Body of pancreas (tissue), 4 donors: Measurements from ENCODE around the gene CACNA2D4. TPM values are rescaled to one million over a fixed set of nuclear protein-coding genes. Genes with fewer than 3 reads are reported as not detected.

Source experiments
- ATAC-seq: fragments of 150-250 bp; one replicate; pipeline ENCODE4 v1.9.1; 2016
- DNase-seq, 4 donors: peaks; one replicate each; pipeline ENCODE4 v3.0.0-alpha.2; 2019
- H3K27ac ChIP-seq, 4 donors: fragments of 200-600 bp; sonication (generic); 1 replicate in 3 of 4; 2 replicates in 1 of 4; pipeline versions ENCODE4 v1.5.1 to v1.6.1; 2016 to 2019; ENCODE audit warnings: mild to moderate bottlenecking in 1 of 4, mixed read lengths in 1 of 4, moderate library complexity in 1 of 4
- H3K27me3 ChIP-seq, 2 donors: fragments of 200-600 bp; sonication (generic); one replicate each; pipeline ENCODE4 v1.6.0; 2016; ENCODE audit warnings: mild to moderate bottlenecking in 1 of 2
- H3K36me3 ChIP-seq, 2 donors: fragments of 200-600 bp; sonication (generic); replicated peaks in 1 of 2; 2 replicates each; pipeline ENCODE4 v1.5.1; 2016; ENCODE audit warnings: low read depth in 2 of 2; ENCODE audit not compliant: insufficient read depth in 1 of 2
- H3K4me1 ChIP-seq: fragments of 200-600 bp; sonication (generic); one replicate; pipeline ENCODE4 v1.6.0; 2016
- H3K4me3 ChIP-seq, 2 donors: fragments of 200-600 bp; sonication (generic); 1 replicate in 1 of 2; 2 replicates in 1 of 2; pipeline ENCODE4 v1.5.1; 2016 to 2019
- H3K9me3 ChIP-seq, 3 donors: fragments of 200-600 bp; sonication (generic); 1 replicate in 2 of 3; 2 replicates in 1 of 3; pipeline ENCODE4 v1.5.1; 2016
- POLR2A ChIP-seq, 3 donors: fragments of 450-650 bp; IDR thresholded peaks; one replicate each; pipeline ENCODE4 v1.6.1; 2016; ENCODE audit warnings: antibody characterized with exemption in 3 of 3, mild to moderate bottlenecking in 2 of 3
- WGBS, 2 donors: methylation state at CpG; one replicate each; pipeline ENCODE4 v1.1.5; 2017; 5-methylcytosine and 5-hydroxymethylcytosine counted together
- intact Hi-C: fragments of 100-400 bp; cut with DNase I; formaldehyde crosslinking; loops from one replicate; pipeline ENCODE4 v1.15.1; 2023
- total RNA-seq, 2 donors: library from RNA; depleted of rRNA; stranded (reverse); fragments of >200 nt; gene quantifications; one replicate each; pipeline ENCODE4 v1.1.0, GENCODE V29; 2016
- TF ChIP-seq, protein P1 (sequence below), 7 experiments: fragments of 450-650 bp in 4 of 7; fragments of 200-600 bp in 3 of 7; sonication (generic) in 3 of 7; IDR thresholded peaks; one replicate each; pipeline ENCODE4 v1.5.1; 2016 to 2019; ENCODE audit warnings: antibody characterized with exemption in 7 of 7

CACNA2D4 gene
- total RNA-seq, 2 donors from 2014 or later, result 3.6 TPM; not detected in 1

DNA sequence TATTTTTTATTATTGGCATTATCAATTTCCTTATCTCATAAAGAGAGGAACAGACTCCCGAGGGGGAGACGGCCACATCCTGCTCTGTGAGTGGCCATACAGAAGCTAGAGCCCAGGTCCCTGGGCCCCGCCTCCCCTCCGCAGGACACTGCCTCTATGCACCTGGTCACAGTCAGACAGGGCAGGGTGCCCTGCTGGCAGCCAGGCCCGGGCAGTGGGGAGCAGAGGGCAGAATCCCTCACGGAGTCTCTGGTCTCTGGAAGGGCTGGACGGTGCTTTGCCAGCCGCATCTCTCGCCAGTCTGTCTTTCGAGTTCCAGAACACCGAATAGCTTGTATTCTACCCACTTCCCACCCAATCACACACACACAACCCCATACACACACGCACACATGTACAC is 16.4 kb upstream of the CACNA2D4 start:
- DNase-seq (no peak), ATAC-seq (no peak)
- Histone ChIP-seq H3K4me1 (peaks cover 33% of the 10 kb centered on the region), H3K27me3 (no peaks in the 10 kb centered on the region), H3K36me3 (no peaks in the 10 kb centered on the region), H3K9me3 (no peaks in the 10 kb centered on the region), H3K4me3 (no peak overlapping the region), H3K27ac (no peak overlapping the region)
- intact Hi-C loops, result loop anchor here (5.0 kb wide), 2 partner anchors 128 to 283 kb away; no protein-coding TSS in a partner anchor
- 71 to 72% methylated on average over 12 of the region's 12 CpGs for WGBS, 2 donors
- no peak for TF ChIP-seq POLR2A (IDR thresholded peaks at IDR 0.05)
- TF ChIP-seq, protein P1, sequence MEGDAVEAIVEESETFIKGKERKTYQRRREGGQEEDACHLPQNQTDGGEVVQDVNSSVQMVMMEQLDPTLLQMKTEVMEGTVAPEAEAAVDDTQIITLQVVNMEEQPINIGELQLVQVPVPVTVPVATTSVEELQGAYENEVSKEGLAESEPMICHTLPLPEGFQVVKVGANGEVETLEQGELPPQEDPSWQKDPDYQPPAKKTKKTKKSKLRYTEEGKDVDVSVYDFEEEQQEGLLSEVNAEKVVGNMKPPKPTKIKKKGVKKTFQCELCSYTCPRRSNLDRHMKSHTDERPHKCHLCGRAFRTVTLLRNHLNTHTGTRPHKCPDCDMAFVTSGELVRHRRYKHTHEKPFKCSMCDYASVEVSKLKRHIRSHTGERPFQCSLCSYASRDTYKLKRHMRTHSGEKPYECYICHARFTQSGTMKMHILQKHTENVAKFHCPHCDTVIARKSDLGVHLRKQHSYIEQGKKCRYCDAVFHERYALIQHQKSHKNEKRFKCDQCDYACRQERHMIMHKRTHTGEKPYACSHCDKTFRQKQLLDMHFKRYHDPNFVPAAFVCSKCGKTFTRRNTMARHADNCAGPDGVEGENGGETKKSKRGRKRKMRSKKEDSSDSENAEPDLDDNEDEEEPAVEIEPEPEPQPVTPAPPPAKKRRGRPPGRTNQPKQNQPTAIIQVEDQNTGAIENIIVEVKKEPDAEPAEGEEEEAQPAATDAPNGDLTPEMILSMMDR (IDR thresholded peaks at IDR 0.05), result no peak

DNA sequence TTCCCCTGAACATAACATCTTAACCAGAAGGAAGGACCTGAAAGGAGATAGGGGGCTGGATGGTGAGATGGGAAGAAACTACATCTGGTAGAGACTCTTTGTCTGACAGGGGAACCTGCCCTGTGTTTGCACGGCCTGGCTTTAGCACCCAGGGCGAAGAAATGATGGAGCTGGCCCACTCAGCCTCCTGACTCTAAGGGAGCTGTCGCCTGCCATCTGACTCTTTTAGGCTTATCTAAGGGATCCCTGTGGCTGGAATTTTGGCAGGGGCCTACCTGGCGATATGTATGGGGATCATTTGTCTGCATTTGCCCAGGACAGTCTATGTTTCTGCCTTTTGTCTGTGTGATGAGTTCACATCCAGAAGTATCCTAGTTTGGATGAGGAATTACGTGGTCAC is 15.6 kb upstream of the CACNA2D4 start:
- Histone ChIP-seq H3K9me3 (no peaks in the 10 kb centered on the region), H3K4me1 (peaks cover 29% of the 10 kb centered on the region), H3K27ac (no peak overlapping the region), H3K27me3 (no peaks in the 10 kb centered on the region), H3K4me3 (no peak overlapping the region), H3K36me3 (no peaks in the 10 kb centered on the region)
- ATAC-seq (no peak), DNase-seq (no peak)
- WGBS, 2 donors, result 73% methylated on average over 5 of the region's 5 CpGs
- TF ChIP-seq, protein P1 (IDR thresholded peaks at IDR 0.05), result no peak
- no peak for TF ChIP-seq POLR2A (IDR thresholded peaks at IDR 0.05)
- intact Hi-C loops, result loop anchor here (5.0 kb wide), 2 partner anchors 127 to 282 kb away; no protein-coding TSS in a partner anchor

DNA sequence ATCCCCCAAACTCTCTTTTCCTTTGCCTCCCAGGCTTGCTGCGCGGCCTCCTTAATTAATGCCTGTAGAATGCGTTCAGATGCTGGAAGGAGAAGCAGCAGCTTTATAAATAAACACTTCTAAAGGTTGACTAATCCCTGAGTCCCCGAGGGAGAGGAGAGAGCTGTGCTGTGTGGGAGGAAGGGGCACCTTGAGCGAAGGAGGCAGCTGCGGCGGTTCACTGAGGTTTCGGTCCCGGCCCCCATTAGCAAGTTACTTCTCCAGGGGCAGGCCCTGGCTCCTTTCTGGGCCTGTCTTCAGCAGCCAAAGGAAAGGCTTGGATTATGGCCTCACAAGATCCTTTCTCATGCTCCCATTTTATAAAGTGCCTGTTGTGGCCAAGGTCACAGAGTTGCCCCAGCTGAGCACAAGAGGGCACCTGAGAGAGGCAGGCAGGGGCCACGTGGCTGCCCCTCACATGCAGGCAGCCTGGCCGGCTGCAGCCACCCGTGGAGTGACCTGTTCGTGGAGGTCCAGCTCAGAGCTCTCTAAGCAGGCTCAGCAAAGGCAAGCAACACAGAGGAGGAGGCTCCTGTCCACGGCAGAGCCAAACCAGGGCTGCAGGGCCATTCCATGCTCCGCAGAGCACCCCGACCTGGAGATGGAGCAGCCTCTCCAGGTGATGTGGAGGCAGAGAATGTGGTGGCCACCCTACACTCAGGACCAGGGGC is 15.0 kb upstream of the CACNA2D4 start:
- intact Hi-C loops, result loop anchor here (5.0 kb wide), 2 partner anchors 126 to 281 kb away; no protein-coding TSS in a partner anchor
- DNase-seq, result no peak

DNA sequence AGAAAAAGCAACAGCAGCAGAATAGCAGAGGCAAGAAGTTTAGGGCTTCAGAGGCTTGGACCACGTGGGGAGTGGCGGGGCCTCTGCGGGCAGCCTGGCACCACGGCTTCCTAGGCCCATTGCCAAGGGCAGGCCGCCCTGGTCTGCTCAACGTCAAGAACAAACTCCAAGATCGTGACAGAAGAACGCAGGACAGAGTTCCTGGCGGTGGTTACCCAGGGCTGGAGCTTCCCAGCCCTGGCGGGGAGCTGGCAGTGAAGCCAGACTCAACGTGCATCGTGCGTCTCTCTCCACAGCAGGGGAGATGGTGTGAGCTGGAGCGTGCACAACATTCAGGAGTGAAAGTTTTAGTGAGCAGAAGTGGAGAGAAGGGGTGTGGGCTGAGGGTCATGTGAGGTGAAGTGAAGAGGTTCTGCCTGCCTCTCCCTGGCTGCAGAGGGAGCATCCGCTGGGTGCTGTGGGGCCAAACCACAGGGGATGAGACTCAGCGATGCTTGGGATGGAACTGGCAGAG is 13.9 kb upstream of the CACNA2D4 start:
- intact Hi-C loops, result loop anchor here (5.0 kb wide), 2 partner anchors 125 to 280 kb away; no protein-coding TSS in a partner anchor
- Histone ChIP-seq H3K4me1 (peaks cover 26% of the 10 kb centered on the region), H3K36me3 (no peaks in the 10 kb centered on the region)

More for the DNA sequence above, 15.0 kb upstream of the CACNA2D4 start:
- Histone ChIP-seq H3K9me3 (no peaks in the 10 kb centered on the region), H3K36me3 (no peaks in the 10 kb centered on the region), H3K27me3 (no peaks in the 10 kb centered on the region), H3K4me3 (no peak overlapping the region), H3K27ac (no peak overlapping the region), H3K4me1 (peaks cover 29% of the 10 kb centered on the region)
- no peak for ATAC-seq
- TF ChIP-seq, protein P1 (IDR thresholded peaks at IDR 0.05), result no peak
- no peak for TF ChIP-seq POLR2A (IDR thresholded peaks at IDR 0.05)
- WGBS, 2 donors, result 80 to 86% methylated on average over 9 to 16 of the region's 16 CpGs

More for the DNA sequence above, 13.9 kb upstream of the CACNA2D4 start:
- Histone ChIP-seq H3K9me3 (no peaks in the 10 kb centered on the region), H3K4me3 (no peak overlapping the region), H3K27ac (no peak overlapping the region), H3K27me3 (no peaks in the 10 kb centered on the region)
- no peak for ATAC-seq
- no peak for TF ChIP-seq POLR2A (IDR thresholded peaks at IDR 0.05)
- TF ChIP-seq, protein P1 (IDR thresholded peaks at IDR 0.05), result no peak
- peak in 2 of 4 donors; percentile 42 to 49 for DNase-seq
- 43 to 52% methylated on average over 16 of the region's 16 CpGs for WGBS, 2 donors
